CD4-positive, alpha-beta T cell treated with Interleukin-10 for 1 hour (primary cell): ENCODE results near the gene TMEM45A.
A peak's percentile ranks its signal among the peaks of the same experiment; 100 is the strongest.
"Not testable (repeated sequence)": the region's sequence is repeated elsewhere in the genome, so short reads cannot be mapped to it uniquely, and the experiment has no call there.

Source experiments
- DNase-seq: peaks from one replicate; pipeline ENCODE4 v3.0.0-alpha.2; 2020

The TMEM45A gene, protein sequence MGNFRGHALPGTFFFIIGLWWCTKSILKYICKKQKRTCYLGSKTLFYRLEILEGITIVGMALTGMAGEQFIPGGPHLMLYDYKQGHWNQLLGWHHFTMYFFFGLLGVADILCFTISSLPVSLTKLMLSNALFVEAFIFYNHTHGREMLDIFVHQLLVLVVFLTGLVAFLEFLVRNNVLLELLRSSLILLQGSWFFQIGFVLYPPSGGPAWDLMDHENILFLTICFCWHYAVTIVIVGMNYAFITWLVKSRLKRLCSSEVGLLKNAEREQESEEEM

DNA sequence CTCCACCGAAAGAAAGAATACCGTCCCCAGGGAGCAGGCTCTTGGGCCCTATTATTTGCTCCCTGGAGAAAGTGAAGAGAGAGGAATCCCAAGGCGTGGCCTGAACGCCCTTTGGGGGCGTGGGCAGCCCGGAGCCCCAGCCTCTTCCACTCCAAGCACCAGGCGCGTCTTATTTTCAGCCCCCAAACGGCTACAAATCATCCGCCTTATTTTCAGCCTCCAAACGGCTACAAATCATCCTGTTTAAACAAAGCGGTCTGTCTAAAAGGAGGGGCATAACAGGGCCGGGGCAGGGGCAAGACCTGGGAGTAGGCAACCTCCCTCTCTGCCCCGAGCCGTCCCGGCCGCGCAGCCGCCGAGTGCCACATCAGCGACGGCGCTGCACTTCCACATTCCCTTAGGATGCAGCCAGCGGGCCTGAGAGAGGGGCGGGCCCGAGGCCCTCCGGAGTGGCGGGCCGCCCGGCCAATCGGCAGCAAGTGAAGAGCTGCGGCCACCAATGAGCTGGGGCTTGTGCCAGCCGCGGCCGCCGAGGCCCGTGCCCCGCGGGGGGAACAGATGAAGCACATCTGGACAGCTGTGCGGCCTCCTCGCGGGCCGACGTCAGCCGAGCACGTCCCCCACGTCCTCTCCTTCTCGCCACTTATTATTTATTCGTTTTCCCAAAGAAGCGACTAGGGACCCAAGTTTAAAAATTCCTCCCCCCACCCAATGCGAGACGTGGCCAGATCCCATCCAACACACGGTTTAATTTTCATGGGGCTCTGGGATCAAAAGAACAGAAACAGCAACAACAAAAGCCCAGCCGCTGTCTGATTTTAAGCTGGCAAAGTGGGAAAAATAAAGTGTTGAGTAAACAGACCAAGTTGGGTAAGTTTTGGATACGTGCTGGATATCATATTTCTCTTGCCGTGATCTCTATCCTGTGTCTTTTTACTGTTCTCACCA is at the start of gene TMEM45A:
TSS of gene TMEM45A (plus strand) at position 561 of the 948 bp plus-strand sequence. CDS start 62,593 bp downstream, outside the sequence.
- peak; percentile 81 for DNase-seq

DNA sequence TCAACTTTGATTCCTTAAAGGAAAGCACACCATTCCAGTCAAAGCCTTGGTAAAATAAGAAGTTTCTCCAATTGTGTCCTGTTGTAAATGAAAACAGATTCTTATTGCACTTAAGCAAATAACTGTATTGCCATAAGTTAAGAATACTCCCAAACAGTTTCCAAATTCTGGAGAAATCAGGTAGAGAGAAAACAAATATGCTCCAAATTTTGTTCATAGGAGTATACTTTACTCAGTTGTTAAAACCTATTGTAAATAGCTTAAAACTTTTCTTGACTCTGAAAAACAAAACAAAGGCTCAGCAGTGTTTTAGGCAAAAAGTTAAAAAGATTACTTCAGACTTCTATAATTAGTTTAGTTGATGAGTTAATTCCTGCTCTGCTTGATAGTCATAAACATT is 48.7 kb upstream of the TMEM45A start:
- no peak for DNase-seq

DNA sequence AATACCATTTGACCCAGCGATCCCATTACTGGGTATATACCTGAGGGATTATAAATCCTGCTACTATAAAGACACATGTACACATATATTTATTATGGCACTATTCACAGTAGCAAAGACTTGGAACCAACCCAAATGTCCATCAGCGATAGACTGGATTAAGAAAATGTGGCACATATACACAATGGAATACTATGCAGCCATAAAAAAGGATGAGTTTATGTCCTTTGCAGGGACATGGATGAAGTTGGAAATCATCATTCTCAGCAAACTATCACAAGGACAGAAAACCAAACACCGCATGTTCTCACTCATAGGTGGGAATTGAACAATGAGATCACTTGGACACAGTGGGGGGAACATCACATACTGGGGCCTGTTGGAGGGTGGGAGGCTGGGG is 45.4 kb upstream of the TMEM45A start:
- not testable (repeated sequence) for DNase-seq

DNA sequence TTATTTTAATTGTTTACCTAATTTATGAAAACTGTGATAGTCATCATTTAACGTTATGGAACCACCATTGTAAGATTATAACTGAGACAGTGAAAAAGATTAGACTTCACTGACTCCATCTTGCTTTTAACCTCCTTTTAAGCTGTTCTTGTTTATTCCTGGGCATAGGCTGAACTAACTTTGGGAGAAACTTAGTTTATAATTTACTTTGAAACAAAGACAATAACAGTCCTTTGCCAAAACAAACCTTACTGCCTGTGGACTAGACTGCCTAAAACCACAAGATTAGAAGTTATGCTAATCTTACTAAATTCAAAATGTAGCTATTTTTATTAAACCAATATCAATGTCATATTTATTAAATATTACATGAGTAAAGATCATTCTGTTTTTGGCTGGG is 44.3 kb upstream of the TMEM45A start:
- no peak for DNase-seq

DNA sequence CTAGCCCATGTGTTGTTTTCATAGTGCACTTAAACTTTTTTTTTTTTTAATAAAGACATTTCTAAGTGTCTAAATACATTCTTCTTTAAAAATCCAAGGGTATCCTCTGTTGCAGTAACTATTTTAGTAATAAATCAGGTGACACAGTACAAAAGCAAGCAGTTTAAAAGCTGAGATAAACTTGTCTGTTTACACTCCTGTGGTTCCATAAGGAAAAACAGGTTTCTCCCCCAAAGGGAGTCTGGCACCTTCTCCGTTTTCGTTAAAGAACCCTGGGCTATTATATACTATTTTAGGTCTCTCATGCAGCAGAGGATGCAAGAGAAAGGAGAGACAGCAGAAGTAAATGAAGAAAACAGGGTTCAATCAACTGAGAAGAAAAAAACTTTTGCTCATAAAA is 43.2 kb upstream of the TMEM45A start:
- no peak for DNase-seq

DNA sequence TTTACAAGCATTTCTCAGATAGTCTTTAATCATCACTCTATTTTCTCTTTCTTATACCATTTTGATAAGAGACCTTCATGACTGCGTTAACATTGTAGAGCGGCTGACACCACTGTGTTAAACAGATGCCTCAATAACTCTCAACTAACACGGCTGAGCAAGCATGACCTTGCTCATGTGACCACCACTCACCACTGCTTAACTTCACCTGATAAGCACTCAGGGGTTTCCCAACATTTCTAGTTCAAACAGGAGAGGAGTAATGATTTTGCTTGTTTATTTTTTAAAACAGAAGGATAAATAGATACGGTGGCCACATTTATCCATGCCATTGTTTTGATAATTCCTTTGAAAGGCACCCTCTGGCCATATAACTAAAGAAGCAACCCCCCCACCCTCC is 37.7 kb upstream of the TMEM45A start:
- no peak for DNase-seq

DNA sequence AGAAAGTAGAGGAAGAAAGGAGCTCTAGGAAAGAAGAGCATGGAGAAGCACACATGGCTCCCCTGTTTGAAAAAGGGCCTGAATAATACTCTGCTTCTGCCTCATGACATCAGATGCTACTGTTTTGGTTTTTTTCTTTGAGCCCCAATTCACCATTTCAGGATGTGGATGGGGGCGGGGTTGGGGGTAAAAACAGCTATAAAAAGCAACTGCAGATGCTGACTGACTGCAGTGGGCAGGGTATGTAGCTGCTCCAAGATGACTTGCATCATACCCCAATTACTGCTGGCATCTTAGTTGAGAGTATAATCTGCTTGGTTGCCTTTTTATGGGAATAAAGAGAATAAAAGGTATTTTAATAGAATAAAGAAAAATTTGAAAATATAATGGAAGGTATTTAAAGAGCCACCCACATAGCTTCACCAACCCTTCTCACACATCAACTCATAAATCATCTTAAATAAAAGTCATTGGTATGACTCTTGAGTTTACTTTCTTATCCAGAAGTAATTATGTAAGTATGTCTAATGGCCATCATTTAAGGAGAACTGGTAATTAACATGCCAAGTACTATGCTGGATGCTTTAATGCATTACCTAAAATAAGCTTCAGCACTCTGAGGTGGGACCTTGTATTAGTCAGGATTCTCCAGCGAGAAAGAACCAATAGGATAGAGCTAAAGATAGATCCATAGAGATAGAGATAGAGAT is 36.4 kb upstream of the TMEM45A start:
- no peak for DNase-seq

DNA sequence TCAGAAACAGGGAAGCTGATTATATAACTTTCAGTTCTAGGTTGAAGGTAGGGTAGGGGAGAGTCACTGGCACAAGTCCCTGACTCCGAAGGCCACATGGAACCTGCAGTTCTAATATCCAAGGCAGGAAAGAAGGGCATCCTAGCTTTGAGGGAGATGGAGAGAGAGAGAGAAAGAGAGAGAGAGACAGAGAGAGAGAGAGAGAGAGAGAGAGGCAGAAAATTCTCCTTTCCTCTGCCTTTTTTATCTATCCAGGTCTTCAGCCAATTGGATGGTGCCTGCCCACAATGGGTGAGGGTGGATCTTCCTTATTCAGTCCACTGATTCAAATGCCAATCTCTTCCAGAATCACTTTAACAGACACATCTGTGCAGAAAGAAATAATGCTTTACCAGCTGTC is 35.7 kb upstream of the TMEM45A start:
- DNase-seq, result no peak

DNA sequence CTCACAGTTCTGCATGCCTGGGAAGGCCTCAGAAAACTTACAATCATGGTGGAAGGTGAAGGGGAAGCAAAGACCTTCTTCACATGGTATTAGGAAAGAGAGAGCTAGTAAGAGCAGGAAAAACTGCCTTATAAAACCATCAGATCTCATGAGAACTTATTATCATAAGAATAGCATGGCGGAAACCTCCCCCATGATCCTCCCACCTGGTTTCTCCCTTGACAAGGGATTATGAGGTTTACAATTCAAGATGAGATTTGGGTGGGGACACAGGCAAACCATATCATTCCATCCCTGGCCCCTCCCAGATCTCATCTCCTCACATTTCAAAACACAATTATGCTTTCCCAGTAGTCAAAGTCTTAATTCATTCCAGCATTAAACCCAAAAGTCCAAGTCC is 34.6 kb upstream of the TMEM45A start:
- no peak for DNase-seq

DNA sequence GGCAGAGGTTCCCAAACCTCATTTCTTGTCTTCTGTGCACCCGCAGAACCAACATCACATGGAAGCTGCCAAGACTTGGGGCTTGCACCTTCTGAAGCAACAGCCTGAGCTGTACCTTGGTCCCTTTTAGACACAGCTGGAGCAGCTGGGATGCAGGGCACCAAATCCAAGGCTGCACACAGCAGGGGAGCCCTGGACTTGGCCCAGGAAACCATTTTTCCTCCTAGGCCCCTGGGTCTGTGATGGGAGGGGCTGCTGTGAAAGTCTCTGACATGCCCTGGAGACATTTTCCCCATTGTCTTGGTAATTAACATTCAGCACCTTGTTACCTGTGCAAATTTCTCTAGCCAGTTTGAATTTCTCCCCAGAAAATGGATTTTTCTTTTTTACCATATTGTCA is 33.6 kb upstream of the TMEM45A start:
- DNase-seq, result no peak

DNA sequence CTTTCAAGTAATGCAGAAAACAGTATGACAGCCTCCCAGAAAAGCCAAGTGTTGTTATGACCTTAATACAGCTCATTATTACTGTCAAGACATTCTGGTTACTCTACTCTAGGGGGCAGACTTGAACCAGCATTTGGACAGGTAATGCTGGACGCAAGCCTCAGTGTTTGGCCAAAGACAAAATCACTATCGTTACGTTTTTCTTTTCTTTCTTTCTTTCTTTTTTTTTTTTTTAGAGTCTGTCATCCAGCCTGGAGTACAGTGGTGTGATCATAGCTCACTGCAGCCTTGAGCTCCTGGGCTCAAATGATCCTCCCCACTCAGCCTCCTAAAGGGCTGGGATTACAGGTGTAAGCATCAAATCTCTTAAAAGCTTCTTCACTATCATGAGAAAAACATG is 29.4 kb upstream of the TMEM45A start:
- DNase-seq, result peak; percentile 24

DNA sequence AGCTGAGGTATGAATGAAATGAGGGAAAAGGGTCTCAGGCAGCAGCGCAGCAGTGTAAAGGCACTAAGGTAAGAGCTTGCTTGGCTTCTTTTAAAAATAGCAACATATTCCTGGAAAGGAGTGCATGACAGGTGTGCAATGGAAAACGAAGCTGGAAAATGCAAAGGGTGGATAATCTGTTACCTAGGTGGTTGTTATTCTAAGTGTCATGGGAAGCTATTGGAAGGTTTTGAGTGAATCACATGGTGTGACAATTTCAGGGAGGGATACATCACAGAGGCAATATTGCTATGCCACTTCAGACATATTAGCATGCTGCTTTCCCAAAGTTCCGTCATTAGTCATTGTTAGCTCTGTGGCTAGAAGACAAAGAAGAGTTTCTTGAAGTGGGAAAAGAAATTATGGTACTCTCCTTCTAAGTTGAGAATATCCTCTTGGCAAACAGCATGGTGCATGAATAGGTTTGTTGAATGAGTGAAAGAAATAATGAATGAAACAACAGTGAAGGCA is 28.7 kb upstream of the TMEM45A start:
- DNase-seq, result no peak

DNA sequence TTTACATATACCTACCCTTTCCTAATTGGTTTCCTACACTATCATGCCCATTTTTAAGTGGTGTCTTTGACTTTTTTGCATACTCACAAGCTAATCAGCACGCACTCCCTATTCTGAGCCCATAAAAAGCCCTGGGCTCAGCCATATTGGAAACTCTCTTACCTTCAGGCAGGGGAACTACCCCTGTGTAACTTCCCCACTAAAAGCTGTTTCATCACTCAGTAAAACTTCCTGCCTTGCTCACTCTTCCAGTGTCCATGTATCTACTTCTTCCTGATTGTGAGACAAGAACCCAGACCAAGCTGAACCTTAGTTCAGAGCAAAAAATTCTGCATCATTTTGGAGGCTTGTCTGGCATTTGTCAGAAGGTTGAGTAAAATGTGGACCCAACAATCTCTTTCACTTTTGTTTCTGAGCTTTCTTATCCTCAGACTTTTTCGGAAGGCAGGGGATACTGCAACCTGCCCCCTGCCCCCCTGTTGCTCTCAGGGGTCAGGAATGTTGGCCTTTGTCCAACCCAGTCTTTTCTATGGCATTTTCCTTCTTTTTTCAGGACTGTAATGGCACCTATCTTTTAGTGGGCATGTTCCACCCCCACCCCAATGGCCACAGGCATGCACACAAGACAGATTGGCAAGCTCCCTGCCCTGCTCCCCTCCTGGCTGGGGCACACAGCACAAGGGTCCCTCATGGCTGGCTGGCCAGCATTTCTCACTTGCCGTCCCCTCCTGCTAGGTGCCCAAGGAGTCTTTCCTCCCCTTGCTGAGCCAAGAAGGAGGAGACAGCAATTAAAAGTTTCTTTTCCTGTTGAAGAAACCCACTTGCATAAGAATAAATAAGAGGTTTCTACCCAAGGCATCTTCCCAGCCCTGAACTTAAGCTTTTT is 26.3 kb upstream of the TMEM45A start:
- DNase-seq, result no peak

DNA sequence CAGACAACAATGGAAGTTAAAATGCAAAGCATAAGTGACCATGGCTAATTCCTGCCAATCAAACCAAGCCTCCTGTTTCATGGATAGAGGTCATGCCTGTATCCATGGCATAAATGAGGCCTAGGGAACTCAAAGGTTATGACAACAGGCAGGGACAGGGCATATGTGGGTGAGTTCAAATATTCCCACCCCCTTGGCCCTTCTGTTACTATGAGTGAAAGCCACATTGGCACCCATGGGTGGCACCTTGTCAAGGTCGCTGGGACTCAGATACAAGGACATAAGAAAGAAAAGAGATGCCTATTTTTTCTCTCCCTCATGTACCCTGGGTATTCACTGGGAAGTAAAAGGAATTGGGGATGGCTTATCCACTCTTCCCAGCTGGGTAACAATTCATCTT is 25.3 kb upstream of the TMEM45A start:
- DNase-seq, result no peak

DNA sequence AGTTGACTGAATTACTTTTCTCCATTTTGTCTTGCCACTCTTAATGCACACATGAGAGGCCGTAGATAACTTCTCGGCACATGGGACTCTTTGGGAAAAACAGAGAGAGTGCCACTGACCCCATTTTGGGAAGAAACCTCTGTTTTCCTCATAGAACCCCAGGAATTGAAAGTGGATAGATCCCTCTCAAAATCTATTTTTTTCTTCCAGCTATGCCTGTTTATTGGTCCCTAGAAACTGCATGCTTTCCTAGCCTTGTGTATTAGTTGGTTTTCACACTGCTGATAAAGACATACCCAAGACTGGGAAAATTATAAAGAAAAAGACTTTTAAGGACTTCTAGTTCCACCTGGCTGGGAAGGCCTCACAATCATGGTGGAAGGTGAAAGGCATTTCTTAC is 23.7 kb upstream of the TMEM45A start:
- no peak for DNase-seq

DNA sequence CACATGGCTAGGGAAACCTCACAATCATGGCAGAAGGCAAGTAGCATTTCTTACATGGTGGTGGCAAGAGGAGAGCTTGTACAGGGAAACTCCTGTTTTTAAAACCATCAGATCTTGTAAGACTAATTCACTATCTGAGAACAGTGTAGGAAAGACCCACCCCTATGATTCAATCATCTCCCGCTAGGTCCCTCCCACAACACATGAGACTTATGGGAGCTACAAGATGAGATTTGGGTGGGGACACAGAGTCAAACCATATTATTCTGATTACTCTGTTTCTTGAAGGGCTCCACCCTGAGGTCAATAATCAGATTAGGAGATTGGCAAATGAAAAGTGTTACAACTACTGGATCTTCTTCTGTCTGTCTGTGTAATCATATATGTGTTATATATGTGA is 21.5 kb upstream of the TMEM45A start:
- DNase-seq, result no peak

DNA sequence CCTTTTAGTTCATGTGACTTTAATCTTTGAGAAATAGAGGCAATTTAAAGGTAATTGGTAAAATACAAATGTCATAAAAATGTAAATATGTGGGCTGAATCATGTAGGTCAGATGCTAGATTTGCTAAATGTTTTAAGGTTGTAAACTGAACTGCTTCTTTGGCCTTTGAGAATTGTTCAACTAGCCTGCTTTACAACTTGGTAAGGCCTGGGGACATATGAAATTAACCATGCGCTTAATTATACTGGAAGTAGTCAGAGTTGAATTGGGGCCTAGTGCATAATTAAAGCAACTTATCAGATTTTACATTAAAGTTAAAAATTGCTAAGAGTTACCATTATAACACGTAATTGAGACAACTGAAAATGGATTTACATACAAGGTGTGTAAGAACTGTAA is 21.0 kb upstream of the TMEM45A start:
- DNase-seq, result no peak

DNA sequence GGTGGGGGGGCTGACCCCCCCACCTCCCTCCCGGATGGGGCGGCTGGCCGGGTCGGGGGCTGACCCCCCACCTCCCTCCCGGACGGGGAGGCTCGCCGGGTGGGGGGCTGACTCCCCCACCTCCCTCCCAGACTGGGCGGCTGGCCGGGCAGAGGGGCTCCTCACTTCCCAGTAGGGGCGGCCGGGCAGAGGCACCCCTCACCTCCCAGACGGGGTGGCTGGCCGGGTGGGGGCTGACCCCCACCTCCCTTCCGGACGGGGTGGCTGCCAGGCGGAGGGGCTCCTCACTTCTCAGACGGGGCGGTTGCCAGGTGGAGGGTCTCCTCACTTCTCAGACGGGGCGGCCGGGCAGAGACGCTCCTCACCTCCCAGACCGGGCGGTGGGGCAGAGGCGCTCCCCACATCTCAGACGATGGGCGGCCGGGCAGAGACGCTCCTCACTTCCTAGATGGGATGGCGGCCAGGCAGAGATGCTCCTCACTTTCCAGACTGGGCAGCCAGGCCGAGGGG is 14.5 kb upstream of the TMEM45A start:
- not testable (repeated sequence) for DNase-seq

DNA sequence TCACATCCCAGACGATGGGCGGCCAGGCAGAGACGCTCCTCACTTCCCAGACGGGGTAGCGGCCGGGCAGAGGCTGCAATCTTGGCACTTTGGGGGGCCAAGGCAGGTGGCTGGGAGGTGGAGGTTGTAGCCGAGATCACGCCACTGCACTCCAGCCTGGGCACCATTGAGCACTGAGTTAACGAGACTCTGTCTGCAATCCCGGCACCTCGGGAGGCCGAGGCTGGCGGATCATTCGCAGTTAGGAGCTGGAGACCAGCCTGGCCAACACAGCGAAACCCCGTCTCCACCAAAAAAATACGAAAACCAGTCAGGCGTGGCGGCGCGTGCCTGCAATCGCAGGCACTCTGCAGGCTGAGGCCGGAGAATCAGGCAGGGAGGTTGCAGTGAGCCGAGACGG is 13.9 kb upstream of the TMEM45A start:
- not testable (repeated sequence) for DNase-seq

DNA sequence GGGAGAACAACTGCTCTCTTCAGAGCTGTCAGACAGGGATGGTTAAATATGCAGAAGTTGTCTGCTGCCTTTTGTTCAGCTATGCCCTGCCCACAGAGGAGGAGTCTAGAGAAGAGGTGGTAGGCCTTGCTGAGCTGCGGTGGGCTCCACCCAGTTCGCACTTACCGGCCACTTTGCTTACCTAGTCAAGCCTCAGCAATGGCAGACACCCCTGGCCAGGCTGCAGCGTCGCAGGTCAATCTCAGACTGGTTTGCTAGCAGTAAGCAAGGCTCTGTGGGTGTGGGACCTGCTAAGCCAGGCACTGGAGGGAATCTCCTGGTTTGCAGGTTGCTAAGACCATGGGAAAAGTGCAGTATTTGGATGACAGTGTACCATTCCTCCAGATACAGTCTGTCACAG is 12.3 kb upstream of the TMEM45A start:
- no peak for DNase-seq

DNA sequence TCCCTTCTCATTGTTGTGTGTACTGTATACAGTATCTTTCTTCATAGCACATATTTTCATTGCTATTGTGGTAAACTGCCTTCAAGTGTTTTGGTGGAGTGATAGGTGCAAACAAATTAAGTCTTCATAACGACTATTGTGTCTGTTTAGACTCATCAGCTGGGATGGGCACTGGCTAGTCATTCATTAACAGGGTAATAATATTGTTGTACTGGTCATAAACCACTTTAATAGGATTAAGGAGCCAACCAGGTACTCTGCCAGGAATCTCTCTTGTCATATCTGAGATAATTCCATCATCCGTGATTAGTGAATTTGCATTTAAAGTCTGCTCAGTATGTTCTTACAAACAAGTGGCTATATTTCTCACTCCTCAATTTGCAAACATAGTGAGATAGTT is 10.2 kb upstream of the TMEM45A start:
- no peak for DNase-seq

DNA sequence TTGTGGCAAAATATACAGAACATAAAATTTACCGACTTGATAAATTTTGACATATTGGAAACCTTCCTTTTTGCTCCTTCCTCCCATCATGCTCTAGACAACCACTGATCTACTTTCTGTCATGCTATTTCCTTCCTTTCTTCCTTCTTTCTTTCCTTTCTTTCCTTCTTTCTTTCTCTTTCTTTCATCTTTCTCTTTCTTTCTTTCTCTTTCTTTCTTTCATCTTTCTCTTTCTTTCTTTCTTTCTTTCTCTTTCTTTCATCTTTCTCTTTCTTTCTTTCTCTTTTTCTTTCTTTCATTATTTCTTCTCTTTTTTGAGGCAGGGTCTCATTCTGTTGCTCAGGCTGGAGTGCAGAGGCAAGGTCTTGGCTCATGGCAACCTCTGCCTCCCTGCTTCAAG is 8.9 kb upstream of the TMEM45A start:
- no peak for DNase-seq
